Measurements from ENCODE around the gene TRNP1. TPM values are rescaled to one million over a fixed set of nuclear protein-coding genes. Genes with fewer than 3 reads are reported as not detected.

Gene TRNP1
- total RNA-seq, 1 donor from 2014 or later = 37.6 TPM

GRCh38 chr1:27029517-27029916 lies 36.0 kb downstream of the TRNP1 start:
- Histone ChIP-seq H3K9me3 (no peaks in the 10 kb centered on the region), H3K4me1 (peaks cover 11 to 25% of the 10 kb centered on the region in 2 donors), H3K4me3 (no peak overlapping the region), H3K27me3 (no peaks in the 10 kb centered on the region), H3K36me3 (no peaks in the 10 kb centered on the region), H3K27ac (peak overlapping the region in 1 of 2 donors; percentile 92)
- intact Hi-C loops (cut with DNase I) = no loop called here
- TF ChIP-seq CTCF (IDR thresholded peaks at IDR 0.05) = no peak
- DNase-seq (ENCODE audit: low spot score in 2 of 2) = no peak

- peaks cover 11 to 25% of the 10 kb centered on the region in 2 donors for H3K4me1 ChIP-seq
- intact Hi-C loops (cut with DNase I) = loop anchor here (1.0 kb wide), 2 partner anchors 20 to 32 kb away; no protein-coding TSS in a partner anchor
- H3K9me3 ChIP-seq = no peaks in the 10 kb centered on the region
- H3K36me3 ChIP-seq = no peaks in the 10 kb centered on the region
- DNase-seq (ENCODE audit: low spot score in 2 of 2) = peak; percentile 52 to 92
- H3K4me3 ChIP-seq = peak overlapping the region; percentile 48 to 66
- peak in 1 of 3 experiments; percentile 0 for TF ChIP-seq CTCF (IDR thresholded peaks at IDR 0.05)
- H3K27ac ChIP-seq = peak overlapping the region; percentile 80 to 93
- H3K27me3 ChIP-seq = no peaks in the 10 kb centered on the region
Measured at GRCh38 chr1:27031235-27032118, 38.0 kb downstream of the TRNP1 start.

- no peaks in the 10 kb centered on the region for H3K27me3 ChIP-seq
- no peak for TF ChIP-seq CTCF (IDR thresholded peaks at IDR 0.05)
- H3K9me3 ChIP-seq = no peaks in the 10 kb centered on the region
- H3K4me1 ChIP-seq = peaks cover 11 to 23% of the 10 kb centered on the region in 2 donors
- peak overlapping the region; percentile 48 to 66 for H3K4me3 ChIP-seq
- H3K36me3 ChIP-seq = no peaks in the 10 kb centered on the region
- H3K27ac ChIP-seq = peak overlapping the region; percentile 80 to 93
- DNase-seq (ENCODE audit: low spot score in 2 of 2) = no peak
- intact Hi-C loops (cut with DNase I) = no loop called here
Measured at GRCh38 chr1:27032119-27032461, 38.6 kb downstream of the TRNP1 start.

- Histone ChIP-seq H3K9me3 (no peaks in the 10 kb centered on the region), H3K36me3 (no peaks in the 10 kb centered on the region), H3K4me1 (peaks cover 11 to 14% of the 10 kb centered on the region in 2 donors), H3K4me3 (no peak overlapping the region), H3K27me3 (no peaks in the 10 kb centered on the region), H3K27ac (peak overlapping the region; percentile 80 to 93)
- DNase-seq (ENCODE audit: low spot score in 2 of 2) = no peak
- TF ChIP-seq CTCF (IDR thresholded peaks at IDR 0.05) = no peak
- intact Hi-C loops (cut with DNase I) = no loop called here
Measured at GRCh38 chr1:27033043-27033746, 39.7 kb downstream of the TRNP1 start.

GRCh38 chr1:27035344-27035743 lies 41.9 kb downstream of the TRNP1 start:
- TF ChIP-seq CTCF (IDR thresholded peaks at IDR 0.05) = no peak
- DNase-seq (ENCODE audit: low spot score in 2 of 2) = no peak
- Histone ChIP-seq H3K27ac (no peak overlapping the region), H3K27me3 (no peaks in the 10 kb centered on the region), H3K9me3 (no peaks in the 10 kb centered on the region), H3K4me3 (no peak overlapping the region), H3K4me1 (peaks cover 10 to 11% of the 10 kb centered on the region in 2 donors), H3K36me3 (no peaks in the 10 kb centered on the region)
- intact Hi-C loops (cut with DNase I) = no loop called here

Data from ascending aorta (tissue), 2 donors.